T-helper 2 cell treated with Interferon-gamma antibody and Interleukin-4, amounts not matched to agents 100 ng/mL and 5 ng/mL, for 36 hours (primary cell): ENCODE measurements around the gene ARMC2. TPM values are rescaled to one million over a fixed set of nuclear protein-coding genes. Genes with fewer than 3 reads are reported as not detected.

ENCODE experiments used
- intact Hi-C: fragments of 100-400 bp; cut with micrococcal nuclease; formaldehyde crosslinking; loops from one replicate; pipeline ENCODE4 v1.15.1; 2023
- total RNA-seq: library from RNA; stranded (reverse); gene quantifications from 2 replicates; pipeline ENCODE4 v1.2.3, GENCODE V29; 2022

ARMC2 gene
- total RNA-seq, 1 donor from 2014 or later, result 6.9 TPM

GRCh38 chr6:109009236-109009961 is 161.2 kb downstream of the ARMC2 start:
- intact Hi-C loops, result loop anchor here (1.0 to 10.0 kb wide), 7 partner anchors 63 to 1052 kb away; partner anchors contain the start of genes CD164, CEP57L1 and SEC63

GRCh38 chr6:109009962-109010704 is 161.9 kb downstream of the ARMC2 start:
- intact Hi-C loops, result loop anchor here (1.0 to 10.0 kb wide), 7 partner anchors 62 to 1053 kb away; partner anchors contain the start of genes CD164, CEP57L1 and SEC63

GRCh38 chr6:109010705-109011102 is 162.5 kb downstream of the ARMC2 start:
- intact Hi-C loops, result no loop called here

DNA sequence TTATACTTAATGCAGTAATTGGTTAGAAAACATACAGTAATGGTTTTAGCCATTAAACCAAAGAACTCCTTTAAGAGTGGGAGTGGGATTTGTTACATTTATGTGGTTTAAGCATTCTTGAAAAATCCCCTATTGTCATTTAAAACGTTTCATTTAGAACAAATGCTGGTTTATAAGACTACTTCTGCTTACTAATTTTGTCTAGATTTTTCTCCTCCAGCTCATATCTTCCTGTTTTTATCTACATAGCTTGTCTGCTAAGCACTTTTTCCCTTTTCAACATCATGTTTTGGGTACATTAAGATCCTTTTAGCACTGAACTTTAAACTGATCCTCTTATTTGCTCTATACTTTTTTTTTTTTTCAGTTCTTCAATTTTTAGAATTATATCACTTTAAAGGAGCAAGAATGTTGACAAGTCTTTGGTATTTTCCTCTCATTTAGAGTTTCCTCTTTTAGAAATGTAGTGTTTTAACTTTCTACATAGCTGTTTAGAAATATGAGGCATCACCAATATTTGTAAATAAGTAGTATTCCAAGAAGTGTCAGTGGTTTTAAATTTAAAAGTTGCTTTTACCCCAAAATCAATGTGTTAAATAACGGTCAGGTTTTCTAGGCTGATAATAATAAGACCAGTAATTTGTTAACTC is 165.6 kb downstream of the ARMC2 start:
- intact Hi-C loops, result no loop called here

GRCh38 chr6:109014606-109015005 is 166.4 kb downstream of the ARMC2 start:
- intact Hi-C loops, result no loop called here

DNA sequence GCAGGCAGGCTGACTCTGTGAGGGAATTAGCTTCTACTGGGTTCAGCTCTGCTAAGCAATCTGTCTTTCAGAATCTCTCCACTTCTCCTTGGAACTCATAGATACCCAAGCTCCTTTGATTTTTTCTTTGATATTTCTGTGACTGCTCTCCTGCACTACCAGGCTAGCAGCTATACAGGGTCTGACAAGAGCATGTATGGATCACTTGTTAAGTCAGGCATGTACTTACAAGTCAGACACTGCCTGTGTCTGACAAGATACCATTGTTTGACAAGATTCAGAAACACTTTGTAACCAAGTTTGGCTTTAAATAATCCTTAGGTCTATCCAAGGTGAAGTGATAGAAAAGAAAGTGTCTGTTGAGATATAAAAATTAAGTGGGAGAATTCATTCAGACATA is 167.0 kb downstream of the ARMC2 start:
- intact Hi-C loops, result no loop called here

GRCh38 chr6:109019911-109020310 is 171.7 kb downstream of the ARMC2 start:
- intact Hi-C loops, result no loop called here

GRCh38 chr6:109021870-109022269 is 173.6 kb downstream of the ARMC2 start:
- intact Hi-C loops, result no loop called here

DNA sequence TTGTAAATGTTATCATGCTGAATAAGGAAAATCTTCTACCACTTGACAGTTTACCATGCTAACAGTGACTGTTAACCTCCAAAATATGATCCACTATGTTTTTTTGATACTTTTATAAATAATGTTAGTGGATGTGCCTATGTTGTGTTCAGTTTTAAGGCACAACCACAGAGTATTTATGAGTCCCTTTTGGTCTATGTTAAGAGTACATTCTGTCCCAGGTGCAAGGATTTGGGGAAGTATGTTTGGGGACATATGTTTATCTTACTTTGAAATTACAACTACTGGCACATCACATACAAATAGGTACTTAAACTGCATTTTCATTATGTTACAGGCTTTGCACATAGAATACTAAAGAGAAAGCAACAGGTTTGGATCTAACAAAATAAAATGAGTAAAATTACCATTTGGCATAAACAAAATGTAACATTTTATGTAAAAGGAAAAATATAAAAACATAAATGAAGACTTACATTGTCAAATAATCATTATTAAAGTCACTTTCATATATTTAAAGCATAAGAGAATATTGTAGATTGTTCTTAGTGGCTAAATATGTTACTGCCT is 175.2 kb downstream of the ARMC2 start:
- intact Hi-C loops, result no loop called here

Other genes with a start within 250 kb of the ARMC2 start
- gene SESN1, start 246.4 kb downstream of the ARMC2 start, total RNA-seq, result 14.4 and 15.0 TPM in 2 replicates
- 19.7 and 21.9 TPM in 2 replicates for gene CEP57L1, start 247.1 kb downstream of the ARMC2 start, total RNA-seq